DLD1 (cell line): ENCODE results near the gene CCDC50.

ENCODE experiments used
- in situ Hi-C: cut with HindIII; loops from 2 replicates; pipeline ENCODE4 v1.10.0; 2017; ENCODE audit warnings: low sequenced_read_pairs

The CCDC50 gene

DNA sequence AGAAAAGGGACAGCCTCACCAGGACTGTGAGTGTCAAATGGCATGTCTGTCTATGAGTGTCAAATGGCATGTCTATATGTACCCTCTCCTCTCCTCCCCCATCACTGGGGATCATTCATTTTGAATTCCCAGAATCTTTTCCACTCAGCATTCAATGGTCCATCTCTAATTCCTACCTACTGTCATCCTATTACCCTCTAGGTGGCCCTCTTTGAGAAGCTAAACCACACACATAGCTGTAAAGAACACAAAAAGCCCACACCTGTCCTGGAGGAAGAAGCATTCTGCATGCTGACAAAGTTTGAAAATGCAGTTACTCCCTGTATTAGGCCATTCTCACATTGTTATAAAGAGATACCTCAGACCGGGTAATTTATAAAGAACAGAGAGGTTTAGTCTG, 85.5 kb downstream of the CCDC50 start:
- in situ Hi-C loops, result no loop called here

GRCh38 chr3:191415566-191415965, 86.4 kb downstream of the CCDC50 start:
- in situ Hi-C loops, result no loop called here

DNA sequence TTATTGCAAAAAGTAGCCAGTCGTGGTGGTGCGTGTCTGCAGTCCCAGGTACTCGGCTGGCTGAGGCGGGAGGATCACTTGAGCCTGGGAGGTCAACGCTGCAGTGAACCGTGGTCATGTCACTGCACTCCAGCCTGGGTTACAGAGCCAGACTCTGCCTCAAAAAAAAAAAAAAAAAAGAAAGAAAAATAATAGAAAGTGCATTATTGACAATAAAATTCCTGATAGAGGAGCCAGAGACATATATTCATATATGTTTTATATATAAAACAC, 88.2 kb downstream of the CCDC50 start:
- in situ Hi-C loops, result no loop called here

DNA sequence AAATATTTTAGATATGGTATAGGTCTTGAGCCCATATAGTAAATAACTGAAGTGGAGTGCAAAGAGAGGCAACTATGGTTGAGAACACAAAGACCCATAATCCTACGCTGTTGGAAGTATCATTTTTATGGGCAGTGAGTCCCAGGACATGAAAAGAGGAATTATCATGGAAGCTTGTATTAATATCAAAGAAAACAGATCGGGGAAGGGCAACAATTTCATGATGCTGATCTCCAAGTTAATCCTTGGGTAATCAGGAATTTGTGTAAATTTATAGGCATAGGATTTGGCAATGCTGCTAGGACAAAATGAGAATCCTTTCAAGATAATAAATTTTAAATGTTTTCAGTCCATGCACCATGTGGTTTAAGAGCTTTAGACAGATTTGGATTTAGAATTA, 91.6 kb downstream of the CCDC50 start:
- in situ Hi-C loops, result no loop called here

- in situ Hi-C loops, result no loop called here
Measured at GRCh38 chr3:191424881-191425280, 95.7 kb downstream of the CCDC50 start.

DNA sequence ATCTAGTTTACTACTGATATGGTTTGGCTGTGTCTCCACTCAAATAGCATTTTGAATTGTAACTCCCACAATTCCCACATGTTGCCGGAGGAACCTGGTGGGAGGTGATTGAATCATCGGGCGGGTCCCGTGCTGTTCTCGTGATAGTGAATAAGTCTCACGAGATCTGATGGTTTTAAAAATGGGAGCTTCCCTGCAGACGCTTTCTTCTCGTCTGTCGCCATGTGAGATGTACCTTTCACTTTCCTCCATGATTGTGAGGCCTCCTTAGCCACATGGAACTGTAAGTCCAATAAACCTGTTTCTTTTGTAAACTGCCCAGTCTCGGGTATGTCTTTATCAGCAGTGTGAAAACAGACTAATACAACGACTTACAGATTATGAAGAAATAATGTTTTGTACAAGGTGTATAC, 96.1 kb downstream of the CCDC50 start:
- in situ Hi-C loops, result no loop called here

DNA sequence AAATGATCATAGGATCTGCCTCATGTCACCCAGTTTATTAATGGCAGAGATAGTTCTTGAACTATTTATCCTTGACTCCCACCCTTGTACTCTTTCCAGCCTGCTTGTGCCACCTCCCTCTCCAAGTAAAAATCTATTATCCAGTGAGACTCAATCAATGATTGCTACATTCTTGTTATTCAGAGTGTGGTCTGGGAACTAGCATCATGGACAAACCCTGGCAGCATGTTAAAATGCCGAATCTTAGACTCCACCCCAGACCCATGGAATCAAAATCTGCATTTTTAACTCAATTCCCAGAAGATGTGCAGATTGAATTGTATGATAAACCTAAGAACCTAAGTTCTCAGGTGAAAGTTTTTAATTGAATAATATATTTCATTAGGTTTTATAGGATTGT, 97.1 kb downstream of the CCDC50 start:
- in situ Hi-C loops, result no loop called here

GRCh38 chr3:191428177-191428576, 99.0 kb downstream of the CCDC50 start:
- in situ Hi-C loops, result no loop called here

DNA sequence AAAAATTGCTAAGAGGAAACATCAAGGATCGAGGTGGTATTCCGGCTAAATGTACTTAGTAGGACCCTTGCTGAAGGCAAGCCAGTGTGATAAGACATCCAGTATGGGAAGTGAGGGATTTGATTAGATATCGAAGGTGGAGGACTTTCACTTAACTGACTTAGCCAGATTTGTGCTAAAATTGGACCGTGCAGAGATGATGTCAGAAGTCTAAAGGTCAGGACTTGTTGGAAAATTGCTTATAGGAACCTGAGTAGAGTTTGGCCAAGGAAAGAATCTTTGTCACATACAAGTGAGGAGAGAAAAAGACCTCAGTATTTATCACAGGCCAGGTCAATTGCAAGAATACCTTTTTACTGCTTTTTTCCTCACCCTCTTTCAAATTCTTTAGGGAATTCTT, 100.9 kb downstream of the CCDC50 start:
- in situ Hi-C loops, result no loop called here

DNA sequence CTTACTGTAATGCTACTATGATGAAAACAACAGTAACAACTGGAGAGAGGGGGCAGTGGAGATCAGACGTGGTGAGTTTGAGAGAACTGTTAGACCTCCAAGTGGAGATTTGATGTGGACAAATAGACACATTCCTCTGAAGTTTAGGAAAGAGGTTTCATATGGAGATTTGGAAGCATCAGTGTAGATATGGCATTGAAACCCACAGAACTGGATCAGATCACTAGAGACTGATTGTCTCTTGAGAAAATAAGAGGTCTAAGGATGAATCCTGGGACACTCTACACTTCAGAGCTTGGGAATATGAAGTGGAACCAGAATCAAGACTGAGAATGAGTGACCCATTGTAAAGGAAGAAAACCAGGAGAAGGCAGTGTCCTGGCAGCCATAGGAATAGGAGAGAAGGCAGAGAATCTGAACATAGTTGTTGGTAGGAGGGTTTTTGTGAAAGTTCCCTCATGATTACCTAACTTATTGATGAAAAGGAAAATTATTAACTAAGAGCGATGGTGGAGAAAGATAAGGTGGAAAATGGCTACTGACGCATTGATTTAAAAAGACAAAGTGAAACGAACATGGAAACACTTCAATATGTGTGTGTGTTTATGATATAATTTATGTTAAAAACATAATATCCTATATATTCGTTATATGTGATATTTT, 102.1 kb downstream of the CCDC50 start:
- in situ Hi-C loops, result no loop called here

GRCh38 chr3:191432162-191432561, 103.0 kb downstream of the CCDC50 start:
- in situ Hi-C loops, result no loop called here

DNA sequence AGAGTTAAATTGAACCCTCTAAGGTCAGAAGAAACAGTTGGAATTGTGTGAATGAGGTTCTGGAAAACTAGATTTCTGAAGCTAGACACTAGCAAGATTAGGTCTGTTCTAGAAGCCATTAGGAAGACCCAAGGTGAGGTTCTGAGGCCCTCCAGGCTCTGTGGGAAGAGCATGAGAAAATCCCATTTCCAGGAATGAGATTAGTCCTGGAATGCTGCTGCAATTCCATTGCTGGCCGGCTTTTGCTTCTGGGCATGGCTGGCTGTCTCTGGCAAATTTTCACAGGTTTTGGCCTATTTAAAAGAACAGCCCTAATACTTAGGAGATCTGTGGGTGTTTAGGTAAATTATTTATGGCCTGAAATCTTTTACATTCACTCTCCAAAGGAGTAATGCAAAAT, 104.8 kb downstream of the CCDC50 start:
- in situ Hi-C loops, result no loop called here

- in situ Hi-C loops, result no loop called here
Measured at GRCh38 chr3:191435981-191436380, 106.8 kb downstream of the CCDC50 start.

DNA sequence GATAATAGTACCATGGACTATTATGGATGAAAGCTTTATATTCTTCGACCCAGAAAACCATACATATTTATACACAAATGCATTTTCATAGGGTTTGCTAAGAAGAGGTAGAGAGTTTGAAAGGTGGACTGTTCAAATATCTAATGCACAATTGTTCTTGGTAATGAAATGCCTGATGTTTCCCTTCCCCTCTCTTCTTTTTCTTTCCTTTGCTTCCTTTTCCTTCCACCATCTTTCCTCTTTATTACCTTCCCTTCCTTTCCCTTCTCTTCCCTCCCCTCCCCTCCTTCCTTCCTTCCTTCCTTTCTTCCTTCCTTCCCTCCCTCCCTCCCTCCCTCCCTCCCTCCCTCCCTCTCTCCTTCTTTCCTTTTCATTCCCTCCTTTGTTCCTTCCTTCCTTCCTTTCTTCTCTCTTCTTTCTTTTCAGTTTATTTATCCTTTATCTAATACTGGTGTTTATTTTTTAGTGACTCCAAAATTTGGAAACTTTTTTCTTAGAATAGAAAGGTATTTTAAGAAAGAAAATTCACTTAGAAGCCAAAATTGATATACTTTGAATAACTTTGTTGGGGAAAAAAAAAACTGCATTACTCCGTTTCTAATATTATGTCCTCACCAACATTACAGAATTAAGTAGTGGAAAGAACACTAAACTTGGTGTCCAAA, 109.1 kb downstream of the CCDC50 start:
- in situ Hi-C loops, result no loop called here

- in situ Hi-C loops, result no loop called here
Measured at GRCh38 chr3:191440532-191440931, 111.3 kb downstream of the CCDC50 start.

DNA sequence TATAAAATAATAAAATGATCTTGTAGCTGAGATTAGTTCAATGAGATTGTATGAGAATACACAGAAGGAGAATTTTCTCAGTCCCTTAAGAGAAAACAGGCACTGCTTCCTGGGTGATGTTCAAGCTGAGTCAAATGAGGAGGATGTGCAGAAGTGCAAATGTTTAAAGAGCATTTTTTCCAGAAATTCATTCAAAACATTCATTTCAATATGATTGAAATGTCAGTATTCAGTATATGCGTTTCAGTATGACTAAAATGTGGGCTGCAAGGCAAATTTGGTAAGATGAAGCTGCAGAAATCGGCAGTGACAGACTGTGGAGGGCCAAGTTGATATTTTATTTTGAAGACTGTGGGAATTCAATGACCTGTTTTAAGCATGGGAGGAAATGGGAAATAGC, 112.5 kb downstream of the CCDC50 start:
- in situ Hi-C loops, result no loop called here

GRCh38 chr3:191444569-191444968, 115.4 kb downstream of the CCDC50 start:
- in situ Hi-C loops, result no loop called here
